Prostate gland (tissue), 2 donors: ENCODE data around the gene PRPF6. TPM values are rescaled to one million over a fixed set of nuclear protein-coding genes. Genes with fewer than 3 reads are reported as not detected.

ENCODE experiments used
- DNase-seq: peaks from one replicate; pipeline ENCODE4 v3.0.0-alpha.2; 2019; ENCODE audit warnings: low spot score
- H3K27ac ChIP-seq, 2 donors: fragments of 200-600 bp; sonication (generic); 2 replicates each; pipeline ENCODE4 v1.5.1; 2017 to 2019
- H3K27me3 ChIP-seq: fragments of 200-600 bp; sonication (generic); replicated peaks from 2 replicates; pipeline ENCODE4 v1.5.1; 2019; ENCODE audit not compliant: insufficient read depth
- H3K36me3 ChIP-seq, 2 donors: fragments of 200-600 bp; sonication (generic); 1 replicate in 1 of 2; 2 replicates in 1 of 2; pipeline versions ENCODE4 v1.5.1 to v1.8.1; 2017 to 2019
- H3K4me1 ChIP-seq: fragments of 200-600 bp; sonication (generic); replicated peaks from 2 replicates; pipeline ENCODE4 v1.5.1; 2019
- H3K4me3 ChIP-seq, 2 donors: fragments of 200-600 bp; sonication (generic); 2 replicates each; pipeline ENCODE4 v1.5.1; 2017 to 2019
- H3K9me3 ChIP-seq: fragments of 200-600 bp; sonication (generic); 2 replicates; pipeline ENCODE4 v1.5.1; 2017
- POLR2A ChIP-seq: fragments of 450-650 bp; IDR thresholded peaks from one replicate; pipeline ENCODE4 v1.6.1; 2016; ENCODE audit warnings: antibody characterized with exemption, mild to moderate bottlenecking
- POLR2AphosphoS5 ChIP-seq: sonication (generic); formaldehyde crosslinking; IDR thresholded peaks from one replicate; pipeline ENCODE4 v1.6.1; 2017; ENCODE audit warnings: antibody characterized with exemption
- WGBS: methylation state at CpG from one replicate; pipeline ENCODE4 v1.1.5; 2018; 5-methylcytosine and 5-hydroxymethylcytosine counted together
- intact Hi-C: fragments of 100-400 bp; cut with DNase I; formaldehyde crosslinking; loops from one replicate; pipeline ENCODE4 v1.14.2; 2022
- total RNA-seq, 2 donors: library from RNA; depleted of rRNA; stranded (reverse); fragments of >200 nt; gene quantifications; one replicate each; pipeline ENCODE4 v1.1.0, GENCODE V29; 2016
- TF ChIP-seq, protein P1 (sequence below), 4 experiments: fragments of 200-600 bp in 2 of 4; fragments of 450-650 bp in 2 of 4; sonication (generic) in 2 of 4; IDR thresholded peaks; 1 replicate in 3 of 4; 2 replicates in 1 of 4; pipeline ENCODE4 v1.5.1; 2016 to 2019; ENCODE audit warnings: antibody characterized with exemption in 4 of 4, mild to moderate bottlenecking in 2 of 4, moderate library complexity in 2 of 4

Gene PRPF6
- total RNA-seq, 2 donors from 2014 or later = 60.9 to 99.6 TPM

DNA sequence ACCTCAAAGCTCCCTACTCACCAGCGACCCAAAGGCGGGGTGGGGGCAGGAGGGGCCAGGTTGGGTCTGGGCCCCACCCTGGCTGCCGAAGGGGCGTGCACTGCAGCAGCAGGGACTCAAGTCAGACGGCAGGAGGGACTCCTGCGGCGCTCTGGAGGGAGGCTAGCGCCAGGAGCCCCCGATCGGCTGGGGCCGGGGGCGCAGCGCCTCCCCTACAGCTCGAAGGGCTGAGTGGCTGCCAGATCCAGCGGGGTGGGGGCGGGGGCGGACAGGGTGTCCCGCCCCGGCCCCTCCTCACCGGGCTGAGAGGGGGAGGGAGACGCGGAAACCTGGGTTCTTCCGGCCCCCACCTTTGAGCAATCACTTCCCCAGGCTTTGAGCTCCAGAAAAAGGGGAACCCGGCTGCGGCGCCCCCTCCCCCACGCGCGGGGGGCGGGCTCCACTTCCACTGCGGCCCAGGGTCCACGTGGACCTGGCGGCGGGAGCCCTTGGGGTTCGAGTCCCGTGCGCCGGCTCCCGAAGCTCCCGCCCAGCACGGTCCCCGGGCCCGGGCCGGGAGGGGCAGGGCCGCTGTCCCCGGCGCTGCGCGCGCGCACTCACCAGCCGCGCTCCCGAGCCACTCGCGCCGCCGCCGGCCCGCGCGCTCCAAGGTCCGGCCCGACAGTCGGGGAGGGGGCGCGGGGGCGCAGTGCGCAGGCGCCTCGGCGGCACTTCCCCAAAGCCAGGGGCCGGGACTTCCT lies 98.5 kb downstream of the PRPF6 start, which contains the start of gene RGS19:
TSS of gene RGS19 (minus strand) at position 246 of the 740 bp plus-strand sequence. CDS start 2,632 bp downstream, outside the sequence.
- peaks cover 9% of the 10 kb centered on the region for H3K4me1 ChIP-seq
- TF ChIP-seq, protein P1, sequence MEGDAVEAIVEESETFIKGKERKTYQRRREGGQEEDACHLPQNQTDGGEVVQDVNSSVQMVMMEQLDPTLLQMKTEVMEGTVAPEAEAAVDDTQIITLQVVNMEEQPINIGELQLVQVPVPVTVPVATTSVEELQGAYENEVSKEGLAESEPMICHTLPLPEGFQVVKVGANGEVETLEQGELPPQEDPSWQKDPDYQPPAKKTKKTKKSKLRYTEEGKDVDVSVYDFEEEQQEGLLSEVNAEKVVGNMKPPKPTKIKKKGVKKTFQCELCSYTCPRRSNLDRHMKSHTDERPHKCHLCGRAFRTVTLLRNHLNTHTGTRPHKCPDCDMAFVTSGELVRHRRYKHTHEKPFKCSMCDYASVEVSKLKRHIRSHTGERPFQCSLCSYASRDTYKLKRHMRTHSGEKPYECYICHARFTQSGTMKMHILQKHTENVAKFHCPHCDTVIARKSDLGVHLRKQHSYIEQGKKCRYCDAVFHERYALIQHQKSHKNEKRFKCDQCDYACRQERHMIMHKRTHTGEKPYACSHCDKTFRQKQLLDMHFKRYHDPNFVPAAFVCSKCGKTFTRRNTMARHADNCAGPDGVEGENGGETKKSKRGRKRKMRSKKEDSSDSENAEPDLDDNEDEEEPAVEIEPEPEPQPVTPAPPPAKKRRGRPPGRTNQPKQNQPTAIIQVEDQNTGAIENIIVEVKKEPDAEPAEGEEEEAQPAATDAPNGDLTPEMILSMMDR (IDR thresholded peaks at IDR 0.05) = no peak
- no peak for TF ChIP-seq POLR2A
- no peak for TF ChIP-seq POLR2AphosphoS5
- intact Hi-C loops = no loop called here
- peak; percentile 75 for DNase-seq
- H3K36me3 ChIP-seq = no peaks in the 10 kb centered on the region
- H3K27ac ChIP-seq = peak within 1 kb of the TSS; percentile 68 to 76
- H3K4me3 ChIP-seq = peak within 1 kb of the TSS; percentile 57 to 72
- no peaks in the 10 kb centered on the region for H3K9me3 ChIP-seq
- H3K27me3 ChIP-seq = no peaks in the 10 kb centered on the region
- WGBS = under 1% methylated on average over 32 of the region's 73 CpGs

DNA sequence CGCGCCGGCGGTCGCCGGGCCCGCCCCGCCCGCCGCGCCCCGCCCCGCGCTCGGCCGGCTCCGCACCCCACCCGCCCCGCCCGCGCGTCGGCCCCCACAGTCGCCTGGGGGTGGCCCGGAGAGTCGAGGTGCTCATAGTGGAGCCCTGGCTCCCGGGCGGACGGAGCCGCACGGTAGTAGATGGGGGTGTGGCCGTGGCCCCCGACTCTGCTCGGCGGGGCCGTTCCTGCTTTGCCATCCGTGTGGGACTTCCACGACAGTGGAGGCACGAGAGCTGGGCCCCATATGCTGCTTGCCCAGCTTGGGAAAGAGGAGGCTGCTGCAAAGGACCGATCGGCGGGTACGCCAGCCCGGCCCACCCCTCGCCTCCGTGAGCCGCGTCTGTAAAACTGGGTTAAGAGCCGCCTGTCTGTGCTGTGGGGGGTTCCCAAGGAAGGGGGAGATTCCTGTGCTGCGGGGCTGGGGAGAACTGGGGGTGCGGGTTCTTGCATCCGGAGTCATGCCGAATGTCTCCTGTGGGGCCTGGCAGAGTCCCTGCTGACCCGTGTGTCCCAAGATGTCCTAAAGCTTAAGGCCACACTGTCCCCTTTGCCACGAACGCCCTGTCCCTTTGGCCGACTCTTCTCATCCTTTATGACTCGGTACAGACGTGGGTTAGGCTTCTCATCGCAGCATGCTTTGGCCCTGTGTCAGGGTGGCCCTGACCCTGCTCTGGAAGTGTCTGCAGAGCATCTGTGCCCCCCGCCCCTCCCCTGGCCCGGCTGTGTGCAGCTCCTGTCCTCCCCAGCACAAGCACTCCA lies 99.3 kb downstream of the PRPF6 start, which contains the start of gene OPRL1:
TSS of gene OPRL1 (plus strand) at position 70 of the 800 bp plus-strand sequence. CDS start 12,639 bp downstream, outside the sequence.
- no peaks in the 10 kb centered on the region for H3K9me3 ChIP-seq
- intact Hi-C loops = no loop called here
- no peaks in the 10 kb centered on the region for H3K36me3 ChIP-seq
- no peaks in the 10 kb centered on the region for H3K27me3 ChIP-seq
- H3K27ac ChIP-seq = peak within 1 kb of the TSS; percentile 68 to 76
- DNase-seq = no peak
- TF ChIP-seq POLR2AphosphoS5 = no peak
- TF ChIP-seq POLR2A = no peak
- TF ChIP-seq, protein P1 (IDR thresholded peaks at IDR 0.05) = no peak
- peak within 1 kb of the TSS; percentile 57 to 72 for H3K4me3 ChIP-seq
- H3K4me1 ChIP-seq = peaks cover 9% of the 10 kb centered on the region
- 5% methylated on average over 38 of the region's 62 CpGs for WGBS

DNA sequence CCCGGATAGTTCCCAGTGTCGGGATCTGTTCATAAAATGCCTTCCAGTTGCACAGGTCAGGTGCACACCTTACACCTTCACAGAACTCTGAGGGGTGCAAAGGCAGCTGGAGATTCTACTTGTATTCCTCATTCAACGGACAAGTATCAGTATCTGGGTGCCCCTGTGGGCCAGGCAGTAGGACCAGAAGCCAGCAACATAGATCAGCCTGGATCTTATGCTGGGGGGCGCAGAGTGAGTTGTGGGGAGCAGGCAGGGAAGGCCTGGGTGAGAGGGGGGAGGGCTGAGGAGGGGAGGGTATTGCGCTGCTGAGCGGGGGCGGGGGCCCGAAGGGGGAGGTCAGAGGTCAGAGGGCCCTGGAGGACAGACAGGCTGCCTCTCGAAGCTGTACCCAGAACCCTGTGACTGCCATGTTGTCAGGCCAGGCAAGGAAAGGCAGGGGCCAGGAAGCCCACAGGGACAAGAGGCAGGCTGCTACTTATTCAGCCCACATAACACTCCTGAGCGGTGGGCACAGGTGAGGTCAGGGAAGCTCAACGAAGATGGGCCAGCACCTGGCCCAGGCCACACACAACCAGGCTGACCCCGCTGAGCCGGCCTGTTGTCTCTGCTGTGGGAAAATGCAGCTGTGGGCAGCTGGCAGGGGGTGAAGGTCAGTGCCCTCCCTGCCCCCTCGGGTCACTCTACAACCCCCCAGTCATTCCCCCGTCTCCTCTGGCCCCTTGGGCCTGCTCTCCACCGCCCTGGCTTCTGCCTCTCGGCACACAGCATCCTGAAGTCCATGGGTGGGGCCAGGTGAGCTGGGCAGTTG lies 100.1 kb downstream of the PRPF6 start:
- intact Hi-C loops = no loop called here
- no peak overlapping the region for H3K27ac ChIP-seq
- no peaks in the 10 kb centered on the region for H3K27me3 ChIP-seq
- 82% methylated on average over 17 of the region's 17 CpGs for WGBS
- no peaks in the 10 kb centered on the region for H3K36me3 ChIP-seq
- no peak overlapping the region for H3K4me3 ChIP-seq
- DNase-seq = no peak
- TF ChIP-seq POLR2A = no peak
- TF ChIP-seq, protein P1 (IDR thresholded peaks at IDR 0.05) = no peak
- TF ChIP-seq POLR2AphosphoS5 = no peak
- H3K4me1 ChIP-seq = peaks cover 9% of the 10 kb centered on the region
- no peaks in the 10 kb centered on the region for H3K9me3 ChIP-seq

DNA sequence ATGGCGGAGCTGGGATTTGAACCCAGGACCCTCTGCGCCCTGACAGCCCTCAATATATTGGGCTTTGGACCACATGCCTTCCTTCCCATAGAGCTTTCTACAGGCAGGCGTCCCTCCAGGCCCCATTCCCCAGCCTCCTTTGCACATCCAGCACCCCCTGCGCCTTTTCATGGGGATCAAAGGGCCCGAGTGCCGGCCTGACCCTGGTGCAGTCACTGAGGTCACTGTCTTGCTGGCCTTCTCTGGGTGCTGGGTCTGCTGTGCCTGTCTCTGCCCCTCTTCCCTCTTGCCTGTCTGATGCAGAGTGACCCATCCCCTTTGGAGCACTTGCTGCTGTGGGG lies 100.7 kb downstream of the PRPF6 start:
- intact Hi-C loops = no loop called here
- Histone ChIP-seq H3K4me3 (no peak overlapping the region), H3K9me3 (no peaks in the 10 kb centered on the region), H3K27ac (no peak overlapping the region), H3K4me1 (peaks cover 9% of the 10 kb centered on the region), H3K27me3 (no peaks in the 10 kb centered on the region), H3K36me3 (no peaks in the 10 kb centered on the region)
- TF ChIP-seq POLR2A (no peak), POLR2AphosphoS5 (no peak)
- TF ChIP-seq, protein P1 (IDR thresholded peaks at IDR 0.05) = no peak
- DNase-seq = no peak
- 91% methylated on average over 6 of the region's 6 CpGs for WGBS
